CD4-positive, alpha-beta T cell treated with Interleukin-15 for 4 hours (primary cell): ENCODE measurements around the gene NFATC2.
"Not testable (repeated sequence)": the region's sequence is repeated elsewhere in the genome, so short reads cannot be mapped to it uniquely, and the experiment has no call there.

Experiments used
- DNase-seq: peaks from one replicate; pipeline ENCODE4 v3.0.0-alpha.2; 2020; ENCODE audit warnings: low spot score

Gene NFATC2

GRCh38 chr20:51353491-51353890 is 189.0 kb downstream of the NFATC2 start:
- no peak for DNase-seq

GRCh38 chr20:51352791-51353190 is 189.7 kb downstream of the NFATC2 start:
- no peak for DNase-seq

GRCh38 chr20:51350941-51351631 is 191.4 kb downstream of the NFATC2 start:
- no peak for DNase-seq

- no peak for DNase-seq
Measured at GRCh38 chr20:51348876-51349275, 193.6 kb downstream of the NFATC2 start.

GRCh38 chr20:51347831-51348230 is 194.7 kb downstream of the NFATC2 start:
- DNase-seq = no peak

GRCh38 chr20:51346686-51347485 is 195.6 kb downstream of the NFATC2 start:
- no peak for DNase-seq

- no peak for DNase-seq
Measured at GRCh38 chr20:51345601-51346101, 196.9 kb downstream of the NFATC2 start.

GRCh38 chr20:51343802-51344201 is 198.7 kb downstream of the NFATC2 start:
- DNase-seq = not testable (repeated sequence)

GRCh38 chr20:51342510-51343236 is 199.8 kb downstream of the NFATC2 start:
- DNase-seq = no peak

GRCh38 chr20:51341581-51341980 is 200.9 kb downstream of the NFATC2 start:
- no peak for DNase-seq

- DNase-seq = no peak
Measured at GRCh38 chr20:51340451-51340840, 202.1 kb downstream of the NFATC2 start.

GRCh38 chr20:51339721-51340450 is 202.6 kb downstream of the NFATC2 start:
- no peak for DNase-seq

GRCh38 chr20:51338692-51339440 is 203.7 kb downstream of the NFATC2 start:
- DNase-seq = no peak

GRCh38 chr20:51337126-51337805 is 205.3 kb downstream of the NFATC2 start:
- no peak for DNase-seq
